Lower lobe of right lung (tissue), 2 donors: ENCODE measurements around the gene PCNX1. TPM values are rescaled to one million over a fixed set of nuclear protein-coding genes. Genes with fewer than 3 reads are reported as not detected.

ENCODE experiments used
- ATAC-seq, 2 donors: fragments of 200-7000 bp; cut with Tn5 transposase; one replicate each; pipeline ENCODE4 v1.9.1; 2020 to 2022; ENCODE audit warnings: mild to moderate bottlenecking in 2 of 2, moderate library complexity in 2 of 2
- DNase-seq: peaks from one replicate; pipeline ENCODE4 v3.0.0-alpha.2; 2020
- H3K27ac ChIP-seq: fragments of 200-600 bp; one replicate; pipeline ENCODE4 v1.8.0; 2022
- H3K27me3 ChIP-seq: fragments of 200-600 bp; one replicate; pipeline ENCODE4 v1.8.0; 2022; ENCODE audit warnings: low read depth
- H3K36me3 ChIP-seq: fragments of 200-600 bp; one replicate; pipeline ENCODE4 v1.8.0; 2022; ENCODE audit warnings: mild to moderate bottlenecking
- H3K4me1 ChIP-seq: fragments of 200-600 bp; one replicate; pipeline ENCODE4 v1.8.0; 2022
- H3K4me3 ChIP-seq: fragments of 200-600 bp; one replicate; pipeline ENCODE4 v1.8.0; 2022; ENCODE audit warnings: mild to moderate bottlenecking
- H3K9me3 ChIP-seq: fragments of 200-600 bp; one replicate; pipeline ENCODE4 v1.8.0; 2022
- CTCF ChIP-seq: fragments of 200-600 bp; IDR thresholded peaks from one replicate; pipeline ENCODE4 v1.8.0; 2022; ENCODE audit warnings: antibody characterized with exemption, mild to moderate bottlenecking
- intact Hi-C: fragments of 100-400 bp; cut with DNase I; formaldehyde crosslinking; loops from one replicate; pipeline ENCODE4 v1.11.0; 2022
- total RNA-seq: library from RNA; stranded (reverse); fragmentation: NEBNext Ultra II Directional; extraction: Animal tissue kit (Norgen Biotek cat#: 25700); gene quantifications from one replicate; pipeline ENCODE4 v1.2.1, GENCODE V29; 2021
- donor health status: DM: no; HTN: yes; CAD: no; lungs with severe emphysema.

Gene PCNX1
- total RNA-seq, 1 donor from 2014 or later: 49.9 TPM

- Histone ChIP-seq H3K9me3 (no peaks in the 10 kb centered on the region), H3K27me3 (no peaks in the 10 kb centered on the region), H3K27ac (no peak overlapping the region), H3K36me3 (no peaks in the 10 kb centered on the region), H3K4me3 (no peak overlapping the region), H3K4me1 (peaks cover 4% of the 10 kb centered on the region)
- ATAC-seq: no peak
- intact Hi-C loops: no loop called here
- TF ChIP-seq CTCF: no peak
- DNase-seq: no peak
Measured at GRCh38 chr14:70987041-70987440, 79.8 kb downstream of the PCNX1 start.

- Histone ChIP-seq H3K4me3 (no peak overlapping the region), H3K36me3 (no peaks in the 10 kb centered on the region), H3K27me3 (no peaks in the 10 kb centered on the region), H3K9me3 (no peaks in the 10 kb centered on the region), H3K27ac (no peak overlapping the region), H3K4me1 (no peaks in the 10 kb centered on the region)
- ATAC-seq (peak in 1 of 2 donors; percentile 11), DNase-seq (no peak)
- TF ChIP-seq CTCF: no peak
- intact Hi-C loops: no loop called here
Measured at GRCh38 chr14:70988452-70988851, 81.2 kb downstream of the PCNX1 start.

- DNase-seq (no peak), ATAC-seq (no peak)
- Histone ChIP-seq H3K36me3 (peaks cover 5% of the 10 kb centered on the region), H3K4me1 (no peaks in the 10 kb centered on the region), H3K27ac (no peak overlapping the region), H3K4me3 (no peak overlapping the region), H3K27me3 (no peaks in the 10 kb centered on the region), H3K9me3 (no peaks in the 10 kb centered on the region)
- intact Hi-C loops: no loop called here
- no peak for TF ChIP-seq CTCF
Measured at GRCh38 chr14:70993931-70994330, 86.7 kb downstream of the PCNX1 start.

GRCh38 chr14:70995211-70995610, 88.0 kb downstream of the PCNX1 start:
- Histone ChIP-seq H3K36me3 (peaks cover 5% of the 10 kb centered on the region), H3K27me3 (no peaks in the 10 kb centered on the region), H3K4me1 (no peaks in the 10 kb centered on the region), H3K9me3 (no peaks in the 10 kb centered on the region), H3K4me3 (no peak overlapping the region), H3K27ac (no peak overlapping the region)
- intact Hi-C loops: no loop called here
- ATAC-seq (no peak), DNase-seq (no peak)
- TF ChIP-seq CTCF: no peak

GRCh38 chr14:70995671-70996070, 88.4 kb downstream of the PCNX1 start:
- Histone ChIP-seq H3K27ac (no peak overlapping the region), H3K4me1 (no peaks in the 10 kb centered on the region), H3K36me3 (peaks cover 5% of the 10 kb centered on the region), H3K27me3 (no peaks in the 10 kb centered on the region), H3K4me3 (no peak overlapping the region), H3K9me3 (no peaks in the 10 kb centered on the region)
- intact Hi-C loops: no loop called here
- no peak for TF ChIP-seq CTCF
- ATAC-seq: no peak
- no peak for DNase-seq

GRCh38 chr14:70999117-70999516, 91.9 kb downstream of the PCNX1 start:
- intact Hi-C loops: no loop called here
- no peak for DNase-seq

More at GRCh38 chr14:70999117-70999516, 91.9 kb downstream of the PCNX1 start:
- Histone ChIP-seq H3K9me3 (no peaks in the 10 kb centered on the region), H3K27me3 (no peaks in the 10 kb centered on the region), H3K36me3 (peaks cover 16% of the 10 kb centered on the region), H3K4me1 (no peaks in the 10 kb centered on the region), H3K4me3 (no peak overlapping the region), H3K27ac (peak overlapping the region; percentile 21)
- no peak for TF ChIP-seq CTCF
- ATAC-seq: peak in 1 of 2 donors; percentile 41
